ENCODE measurements around the gene GSG1.
A peak's percentile ranks its signal among the peaks of the same experiment; 100 is the strongest.

The GSG1 gene

GRCh38 chr12:13117029-13117428 lies 13.6 kb upstream of the GSG1 start:
- no peak for DNase-seq

DNA sequence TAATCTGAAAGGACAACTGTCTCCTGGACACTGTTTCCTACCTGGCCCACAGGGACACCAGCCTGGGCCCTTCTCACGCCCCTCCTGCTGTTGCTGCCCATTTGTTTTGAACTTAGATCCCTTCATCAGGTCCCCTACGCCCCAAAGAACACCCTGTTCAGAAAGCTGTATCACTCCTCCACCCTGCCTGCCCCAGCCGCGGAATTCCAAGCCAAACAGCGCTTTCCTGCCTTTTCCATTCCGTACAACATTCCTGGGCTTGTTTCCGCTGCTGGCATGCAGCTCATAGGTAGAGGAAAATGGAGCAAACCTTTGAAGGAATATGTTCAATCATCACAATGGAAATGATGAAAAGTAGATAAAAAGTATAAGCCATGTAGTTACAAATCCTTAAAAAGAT lies 12.8 kb upstream of the GSG1 start:
- DNase-seq, result no peak

DNA sequence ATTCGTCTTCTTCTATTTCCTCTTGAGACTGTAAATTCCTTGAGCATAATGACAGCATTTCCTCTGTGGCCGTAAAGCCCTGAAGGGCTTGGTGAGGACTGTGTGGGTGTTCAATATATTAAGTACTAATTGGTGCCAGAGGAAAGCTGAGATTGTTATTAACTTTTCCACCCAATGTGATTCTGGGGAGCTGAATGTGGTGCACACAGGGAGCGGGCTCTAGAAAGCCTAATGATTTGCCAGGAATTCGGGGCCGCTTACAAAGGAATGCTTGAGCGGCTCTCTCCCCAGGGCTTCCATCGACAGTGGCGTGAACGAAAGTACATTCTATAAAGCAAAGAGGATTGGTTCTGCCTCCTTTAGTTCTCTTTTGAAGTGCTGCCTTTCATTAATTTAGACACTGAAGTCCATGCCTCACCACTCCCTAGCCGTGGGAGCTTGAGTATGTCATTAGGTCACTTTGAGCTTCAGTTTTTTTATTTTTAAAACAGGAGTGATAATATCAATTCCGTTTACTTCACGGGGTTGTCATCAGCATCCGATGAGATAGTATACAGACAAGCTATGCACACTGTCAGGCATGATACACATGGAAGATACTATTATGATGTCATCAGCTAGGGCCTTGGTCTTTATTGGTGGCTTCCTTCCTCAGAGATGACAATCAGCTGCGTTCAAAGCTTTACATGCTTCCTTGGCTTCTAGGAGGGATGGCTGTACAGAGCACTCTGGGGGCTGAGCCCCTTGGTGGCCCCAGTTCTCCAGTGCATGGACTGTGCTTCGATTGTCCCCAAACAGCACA lies 11.0 kb upstream of the GSG1 start:
- no peak for DNase-seq

DNA sequence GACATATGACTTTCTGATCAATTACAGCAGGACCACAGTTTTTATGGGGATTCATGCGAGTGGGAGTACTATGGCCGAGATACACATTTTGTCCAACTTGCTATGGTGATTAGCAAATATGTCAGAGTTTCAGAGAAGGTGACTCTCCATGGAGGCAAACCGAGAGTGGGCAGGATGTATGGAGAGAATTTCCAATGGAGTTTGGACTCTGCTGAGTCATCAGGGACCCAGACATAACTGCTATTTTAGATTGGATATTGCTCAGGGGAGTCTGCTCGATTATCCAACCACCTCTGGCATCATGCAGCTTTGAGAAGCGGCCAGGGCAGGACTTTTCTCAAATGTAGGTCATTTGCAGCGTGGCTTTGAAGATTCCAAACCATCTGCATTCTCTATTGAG lies 9.5 kb upstream of the GSG1 start:
- no peak for DNase-seq

GRCh38 chr12:13106666-13107065 lies 3.2 kb upstream of the GSG1 start:
- DNase-seq, result no peak

GRCh38 chr12:13105781-13106180 lies 2.3 kb upstream of the GSG1 start:
- no peak for DNase-seq

GRCh38 chr12:13104409-13104808 lies 942 bp upstream of the GSG1 start:
- DNase-seq, result no peak

GRCh38 chr12:13102461-13103195 lies 839 bp downstream of the GSG1 start:
- no peak for DNase-seq

GRCh38 chr12:13101821-13102375 lies 1.6 kb downstream of the GSG1 start:
- no peak for DNase-seq

DNA sequence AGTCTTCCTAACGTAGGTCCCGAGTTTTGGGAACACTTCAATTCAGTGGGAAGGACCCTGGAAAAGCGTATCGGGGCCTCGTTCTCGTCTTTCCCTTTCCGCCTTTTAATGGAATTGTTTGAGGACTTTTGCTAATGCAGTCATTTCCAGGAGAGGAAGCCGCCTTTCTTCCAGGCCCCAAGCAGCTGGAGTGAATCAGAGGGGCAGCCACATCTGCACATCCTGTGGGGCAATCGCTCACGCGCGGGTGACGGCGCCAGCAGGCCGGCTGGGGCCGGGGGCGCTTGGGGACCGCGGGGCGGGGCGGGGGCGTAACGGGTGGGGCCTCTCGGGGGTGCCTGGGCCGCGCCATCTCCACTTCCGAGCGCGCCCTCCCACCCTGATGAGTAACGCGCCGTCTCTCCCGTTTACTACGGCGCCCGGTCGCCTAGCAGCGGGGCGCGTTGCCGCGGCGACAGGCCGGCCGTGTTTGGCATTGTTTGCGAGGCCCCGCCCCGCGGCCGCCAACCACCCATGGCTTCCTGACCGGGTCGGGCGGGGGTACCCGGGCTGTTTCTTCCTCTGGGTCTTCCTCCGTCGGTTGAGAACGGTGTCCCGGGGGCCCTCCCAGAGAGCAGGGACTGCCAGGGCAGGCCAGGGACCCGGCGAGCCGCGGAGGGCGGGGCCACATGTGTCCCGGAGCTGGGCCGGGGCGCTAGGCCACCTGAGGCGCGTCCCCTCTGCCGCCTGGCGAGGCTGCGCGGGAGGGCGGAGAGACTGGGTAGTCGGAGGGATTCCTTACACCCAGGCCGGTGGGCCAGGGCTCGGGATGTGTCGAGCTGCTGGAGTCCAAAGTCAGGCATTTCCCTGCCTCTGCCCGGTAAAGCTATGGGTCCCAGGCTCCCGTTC lies 2.3 kb downstream of the GSG1 start:
- DNase-seq, result no peak

DNA sequence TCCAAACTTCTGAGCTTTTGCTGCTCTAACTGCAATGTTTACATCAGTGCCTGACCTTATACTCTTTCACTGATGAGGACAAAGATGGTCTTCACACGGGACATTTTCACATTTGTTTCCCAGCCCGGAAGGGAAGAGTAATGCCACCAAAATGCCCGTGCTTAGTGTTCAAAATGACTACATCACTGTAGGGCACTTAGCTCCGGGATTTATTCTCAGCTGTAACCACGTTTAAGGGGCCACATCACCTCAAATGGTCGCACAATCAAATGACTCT lies 2.9 kb downstream of the GSG1 start:
- no peak for DNase-seq

GRCh38 chr12:13099844-13100604 lies 3.4 kb downstream of the GSG1 start:
- DNase-seq, result no peak

DNA sequence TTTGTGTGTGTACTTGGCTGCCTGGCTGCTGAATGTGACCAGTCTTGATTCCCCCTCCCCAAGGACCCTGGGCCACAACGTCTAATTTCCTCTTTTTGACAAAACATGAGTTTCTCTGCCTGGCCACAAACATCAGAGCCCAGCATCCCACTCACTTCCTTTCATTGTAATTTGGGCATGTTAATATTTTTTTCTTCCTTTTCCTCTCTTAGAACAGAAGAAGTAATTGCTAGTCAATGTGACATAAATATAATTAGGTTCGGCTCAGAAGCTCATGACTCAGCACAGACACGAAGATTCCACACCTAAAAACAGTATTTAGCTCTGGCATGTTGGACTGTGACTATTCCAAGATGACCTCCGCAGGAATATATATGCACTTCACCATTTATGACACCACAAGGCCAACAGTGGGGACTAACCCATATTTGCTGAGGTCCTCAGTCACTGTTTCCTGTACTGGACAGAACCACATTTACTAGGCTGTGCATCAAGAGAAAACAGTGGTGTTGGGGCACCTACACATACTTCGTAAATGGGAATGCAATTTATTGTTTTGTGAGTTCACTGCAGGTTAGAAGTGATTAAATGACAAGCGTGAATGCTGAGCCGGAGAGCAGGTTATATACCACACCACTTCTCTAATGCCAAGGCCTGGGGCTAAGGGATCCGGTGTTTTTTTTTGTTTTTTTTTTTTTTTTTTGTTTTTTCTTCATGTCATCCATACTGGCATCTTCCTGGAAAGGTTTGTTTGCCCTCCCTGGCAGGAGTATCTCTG lies 4.2 kb downstream of the GSG1 start:
- DNase-seq, result no peak

DNA sequence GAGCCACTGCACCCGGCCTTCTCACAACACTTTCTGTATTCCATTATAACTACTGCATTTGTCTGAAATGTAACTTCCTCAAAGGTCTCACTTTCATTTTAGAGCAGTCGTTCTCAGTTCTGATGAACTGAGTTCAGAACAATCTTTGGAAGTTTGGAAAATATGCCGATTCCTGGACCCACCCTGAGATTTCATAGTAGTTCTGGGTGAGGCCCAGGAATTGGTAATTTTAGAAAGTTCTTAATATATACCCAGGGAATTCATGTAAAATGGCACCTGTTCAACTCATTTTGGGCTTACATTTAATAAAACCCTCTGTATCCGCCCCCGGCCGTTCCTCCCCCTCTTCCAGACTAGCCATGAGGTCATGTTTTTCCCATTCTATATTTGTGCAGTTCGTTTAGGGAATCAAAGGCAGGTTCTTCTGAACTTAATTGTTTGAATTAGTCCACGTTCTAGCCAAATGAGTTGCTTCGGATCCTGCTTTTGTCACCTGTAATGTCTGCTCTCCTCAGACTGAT lies 5.9 kb downstream of the GSG1 start:
- no peak for DNase-seq

GRCh38 chr12:13095266-13095995 lies 8.0 kb downstream of the GSG1 start:
- no peak for DNase-seq

GRCh38 chr12:13094367-13094766 lies 9.1 kb downstream of the GSG1 start:
- DNase-seq, result no peak

- DNase-seq, result peak; percentile 4
Observed at GRCh38 chr12:13093848-13094220, 9.6 kb downstream of the GSG1 start.

DNA sequence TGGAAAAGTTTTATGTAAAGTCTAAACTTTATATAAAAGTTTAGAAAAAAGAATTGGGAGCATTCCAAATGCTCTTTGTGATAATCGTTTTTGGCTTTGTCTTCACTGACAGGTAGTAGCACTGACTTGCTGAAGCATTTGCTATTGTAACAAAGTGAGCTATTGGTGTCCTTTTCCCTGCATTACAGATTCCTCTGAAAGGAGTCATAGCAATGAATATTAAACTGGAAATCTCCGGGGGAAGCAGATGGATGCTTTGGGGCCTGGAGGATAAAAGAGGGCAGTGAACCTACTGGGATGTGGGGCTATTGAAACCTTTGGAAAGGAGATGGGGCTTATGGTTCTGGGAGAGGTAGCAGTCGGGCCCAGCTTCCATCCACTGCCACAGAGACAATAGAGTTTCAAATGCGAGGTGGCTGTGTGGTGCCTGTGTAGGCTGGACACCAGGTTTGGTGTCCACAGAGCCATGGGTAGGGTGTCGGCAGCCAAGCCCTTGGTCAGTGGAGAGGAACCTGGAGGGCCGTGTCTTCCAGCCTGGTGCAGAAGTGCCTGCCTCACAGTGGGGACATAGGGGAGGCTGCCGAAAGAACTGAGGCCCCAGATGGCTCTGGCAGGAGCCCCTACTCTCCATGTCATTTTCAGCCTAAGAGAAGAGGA lies 10.1 kb downstream of the GSG1 start:
- DNase-seq, result no peak

DNA sequence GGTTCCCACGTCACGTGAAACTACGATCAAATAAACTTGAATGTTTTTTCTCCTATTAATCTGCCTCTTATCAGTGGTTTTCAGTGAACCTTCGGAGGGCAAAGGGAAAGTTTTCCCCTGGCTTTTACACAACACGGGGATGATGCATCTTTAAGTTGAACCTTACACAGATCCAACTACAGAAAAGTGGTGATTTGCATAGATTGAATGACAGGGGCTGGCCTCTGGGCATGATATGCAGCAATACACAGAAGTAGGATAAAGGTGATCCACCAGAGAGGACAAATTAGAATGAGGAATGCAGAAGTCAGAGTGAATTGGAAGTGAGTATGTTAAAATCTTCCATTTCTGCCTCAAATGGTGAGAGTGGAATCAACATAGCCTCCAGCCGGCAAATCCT lies 11.6 kb downstream of the GSG1 start:
- DNase-seq, result no peak

DNA sequence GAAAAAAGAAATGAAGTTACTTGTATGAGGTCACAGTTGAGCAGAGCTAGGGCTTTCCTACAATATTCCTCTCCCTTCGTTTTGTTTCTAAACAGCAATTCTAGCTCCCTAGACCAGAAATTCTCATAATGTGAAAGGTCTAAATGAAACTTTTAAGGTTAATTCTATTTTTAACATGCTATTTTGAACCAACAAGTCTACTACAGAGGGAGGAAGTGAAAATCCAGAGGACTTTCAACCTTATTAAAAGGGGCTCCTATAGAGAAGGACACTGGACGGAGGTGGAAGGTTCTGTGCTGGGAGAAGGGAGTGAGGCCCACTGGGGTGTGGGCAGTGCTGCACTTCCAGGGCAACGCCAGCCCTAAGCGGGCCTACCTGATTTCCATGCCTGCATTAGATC lies 13.4 kb downstream of the GSG1 start:
- no peak for DNase-seq
